ENCODE data around the gene GABRA4.

DNA sequence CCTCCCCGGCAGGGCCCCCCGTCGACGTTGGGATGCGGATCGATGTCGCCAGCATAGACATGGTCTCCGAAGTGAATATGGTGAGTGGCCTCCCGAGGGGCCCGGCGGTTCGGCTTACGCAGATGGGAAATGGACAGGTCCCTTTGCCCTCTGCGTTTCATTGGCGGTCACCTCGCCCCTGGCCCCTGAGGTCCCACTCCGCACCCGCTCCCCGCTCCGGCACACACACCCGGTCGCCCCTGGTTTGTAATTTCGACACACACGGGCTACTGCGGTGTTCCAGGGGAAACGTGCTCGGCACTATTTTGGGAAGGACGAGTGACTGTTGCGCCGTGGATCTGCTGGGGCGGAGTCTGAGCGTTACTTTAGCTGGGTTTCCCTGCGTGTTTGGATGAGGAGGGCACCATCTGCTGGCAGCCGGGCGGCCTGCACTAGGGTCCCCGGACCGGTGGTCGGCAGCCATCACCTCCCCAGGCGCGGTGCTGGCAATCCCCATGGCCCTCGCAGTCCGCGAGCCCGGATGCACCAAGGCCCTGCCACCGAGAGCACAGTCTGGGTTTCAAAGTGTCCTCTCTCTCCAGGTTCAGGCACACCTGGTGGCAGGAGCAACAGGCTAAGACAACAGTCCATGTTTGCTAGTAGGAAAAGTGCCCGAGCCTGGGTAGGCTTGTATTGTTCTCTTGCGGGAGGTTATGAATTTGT is 39.2 kb upstream of the GABRA4 start:
- TF ChIP-seq POLR2A (IDR thresholded peaks at IDR 0.05), result no peak
- TF ChIP-seq, protein P1, sequence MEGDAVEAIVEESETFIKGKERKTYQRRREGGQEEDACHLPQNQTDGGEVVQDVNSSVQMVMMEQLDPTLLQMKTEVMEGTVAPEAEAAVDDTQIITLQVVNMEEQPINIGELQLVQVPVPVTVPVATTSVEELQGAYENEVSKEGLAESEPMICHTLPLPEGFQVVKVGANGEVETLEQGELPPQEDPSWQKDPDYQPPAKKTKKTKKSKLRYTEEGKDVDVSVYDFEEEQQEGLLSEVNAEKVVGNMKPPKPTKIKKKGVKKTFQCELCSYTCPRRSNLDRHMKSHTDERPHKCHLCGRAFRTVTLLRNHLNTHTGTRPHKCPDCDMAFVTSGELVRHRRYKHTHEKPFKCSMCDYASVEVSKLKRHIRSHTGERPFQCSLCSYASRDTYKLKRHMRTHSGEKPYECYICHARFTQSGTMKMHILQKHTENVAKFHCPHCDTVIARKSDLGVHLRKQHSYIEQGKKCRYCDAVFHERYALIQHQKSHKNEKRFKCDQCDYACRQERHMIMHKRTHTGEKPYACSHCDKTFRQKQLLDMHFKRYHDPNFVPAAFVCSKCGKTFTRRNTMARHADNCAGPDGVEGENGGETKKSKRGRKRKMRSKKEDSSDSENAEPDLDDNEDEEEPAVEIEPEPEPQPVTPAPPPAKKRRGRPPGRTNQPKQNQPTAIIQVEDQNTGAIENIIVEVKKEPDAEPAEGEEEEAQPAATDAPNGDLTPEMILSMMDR (IDR thresholded peaks at IDR 0.05), result peak in 3 of 6 experiments; percentile 64 to 69 (median 68)
